GM18508 (cell line): ENCODE measurements around the gene SENP1.
"Not testable (repeated sequence)": the region's sequence is repeated elsewhere in the genome, so short reads cannot be mapped to it uniquely, and the experiment has no call there.

Experiments
- ATAC-seq: cut with Tn5 transposase; IDR thresholded peaks from one replicate; pipeline ENCODE4 v1.9.1; 2021; ENCODE audit warnings: moderate number of reproducible peaks; ENCODE audit not compliant: insufficient read depth, unreplicated experiment

Gene SENP1

GRCh38 chr12:48115957-48116356 is 10.1 kb upstream of the SENP1 start:
- ATAC-seq: no peak

GRCh38 chr12:48111312-48111693 is 5.4 kb upstream of the SENP1 start:
- not testable (repeated sequence) for ATAC-seq

GRCh38 chr12:48110691-48111311 is 4.9 kb upstream of the SENP1 start:
- ATAC-seq: no peak

GRCh38 chr12:48109424-48109823 is 3.5 kb upstream of the SENP1 start:
- no peak for ATAC-seq

GRCh38 chr12:48106681-48107613 is 1.1 kb upstream of the SENP1 start:
- no peak for ATAC-seq

- peak; percentile 34 for ATAC-seq
Observed at GRCh38 chr12:48105321-48105866, 485 bp downstream of the SENP1 start.

GRCh38 chr12:48104531-48104930 is 1.3 kb downstream of the SENP1 start:
- no peak for ATAC-seq

GRCh38 chr12:48092611-48093010 is 13.3 kb downstream of the SENP1 start:
- no peak for ATAC-seq

- no peak for ATAC-seq
Observed at GRCh38 chr12:48086327-48086726, 19.6 kb downstream of the SENP1 start.

GRCh38 chr12:48084841-48085460 is 20.9 kb downstream of the SENP1 start:
- ATAC-seq: no peak

- no peak for ATAC-seq
Observed at GRCh38 chr12:48084066-48084465, 21.8 kb downstream of the SENP1 start.

- ATAC-seq: no peak
Observed at GRCh38 chr12:48080821-48081220, 25.1 kb downstream of the SENP1 start.

- no peak for ATAC-seq
Observed at GRCh38 chr12:48080285-48080684, 25.6 kb downstream of the SENP1 start.

GRCh38 chr12:48078901-48079300 is 27.0 kb downstream of the SENP1 start:
- no peak for ATAC-seq

- ATAC-seq: no peak
Observed at GRCh38 chr12:48077111-48077510, 28.8 kb downstream of the SENP1 start.

GRCh38 chr12:48075832-48076231 is 30.0 kb downstream of the SENP1 start:
- no peak for ATAC-seq

- ATAC-seq: no peak
Observed at GRCh38 chr12:48074266-48074665, 31.6 kb downstream of the SENP1 start.

GRCh38 chr12:48072266-48072665 is 33.6 kb downstream of the SENP1 start:
- no peak for ATAC-seq

GRCh38 chr12:48071808-48072207 is 34.1 kb downstream of the SENP1 start:
- no peak for ATAC-seq

- no peak for ATAC-seq
Observed at GRCh38 chr12:48070731-48071130, 35.1 kb downstream of the SENP1 start.

GRCh38 chr12:48070033-48070432 is 35.8 kb downstream of the SENP1 start:
- no peak for ATAC-seq
